ENCODE measurements around the gene IGF1.
"Not testable (repeated sequence)": the region's sequence is repeated elsewhere in the genome, so short reads cannot be mapped to it uniquely, and the experiment has no call there.

IGF1 gene

GRCh38 chr12:102379346-102380162, 100.8 kb downstream of the IGF1 start:
- no peak for DNase-seq (ENCODE audit: low spot score)

- no peak for DNase-seq (ENCODE audit: low spot score)
Observed at GRCh38 chr12:102376781-102377180, 103.6 kb downstream of the IGF1 start.

GRCh38 chr12:102376181-102376747, 104.1 kb downstream of the IGF1 start:
- DNase-seq (ENCODE audit: low spot score) = no peak

GRCh38 chr12:102374190-102374589, 106.2 kb downstream of the IGF1 start:
- no peak for DNase-seq (ENCODE audit: low spot score)

GRCh38 chr12:102372087-102372486, 108.3 kb downstream of the IGF1 start:
- no peak for DNase-seq (ENCODE audit: low spot score)

GRCh38 chr12:102371165-102371564, 109.2 kb downstream of the IGF1 start:
- no peak for DNase-seq (ENCODE audit: low spot score)

- no peak for DNase-seq (ENCODE audit: low spot score)
Observed at GRCh38 chr12:102369876-102370275, 110.5 kb downstream of the IGF1 start.

- no peak for DNase-seq (ENCODE audit: low spot score)
Observed at GRCh38 chr12:102365365-102365764, 115.0 kb downstream of the IGF1 start.

- DNase-seq (ENCODE audit: low spot score) = no peak
Observed at GRCh38 chr12:102364709-102365108, 115.7 kb downstream of the IGF1 start.

GRCh38 chr12:102356690-102357089, 123.7 kb downstream of the IGF1 start:
- DNase-seq (ENCODE audit: low spot score) = no peak

GRCh38 chr12:102354281-102354680, 126.1 kb downstream of the IGF1 start:
- DNase-seq (ENCODE audit: low spot score) = not testable (repeated sequence)

GRCh38 chr12:102351322-102351721, 129.0 kb downstream of the IGF1 start:
- no peak for DNase-seq (ENCODE audit: low spot score)

- no peak for DNase-seq (ENCODE audit: low spot score)
Observed at GRCh38 chr12:102350070-102350469, 130.3 kb downstream of the IGF1 start.

GRCh38 chr12:102349079-102349478, 131.3 kb downstream of the IGF1 start:
- no peak for DNase-seq (ENCODE audit: low spot score)

- DNase-seq (ENCODE audit: low spot score) = no peak
Observed at GRCh38 chr12:102347811-102348210, 132.6 kb downstream of the IGF1 start.

All from globus pallidus (tissue), 1 donor.